ENCODE results near the gene NTN1. TPM values are rescaled to one million over a fixed set of nuclear protein-coding genes. Genes with fewer than 3 reads are reported as not detected.

Gene NTN1
- total RNA-seq, 2 experiments from 2014 or later: not detected

- Histone ChIP-seq H3K79me2 (ENCODE audit: insufficient read depth, low read depth, low read length) (no peaks in the 10 kb centered on the region), H3K4me3 (ENCODE audit: low read depth, low read length, poor library complexity, severe bottlenecking) (no peak overlapping the region), H3K36me3 (ENCODE audit: insufficient read depth, low read length) (no peaks in the 10 kb centered on the region), H4K20me1 (ENCODE audit: insufficient read depth, low read length) (no peaks in the 10 kb centered on the region), H3K9me3 (ENCODE audit: low read length) (no peaks in the 10 kb centered on the region), H3K27ac (ENCODE audit: low read depth, low read length, poor library complexity, severe bottlenecking) (no peak overlapping the region), H3K4me2 (ENCODE audit: low read length) (no peak overlapping the region), H2AFZ (ENCODE audit: low read length) (no peak overlapping the region), H3K4me1 (ENCODE audit: insufficient read depth, low read length, poor library complexity, severe bottlenecking) (no peaks in the 10 kb centered on the region), H3K9me2 (ENCODE audit: insufficient read depth, low read length) (no peaks in the 10 kb centered on the region)
- TF ChIP-seq EZH2phosphoT487 (IDR thresholded peaks at IDR 0.05; ENCODE audit: borderline replicate concordance, low read depth, low read length) (no peak), CTCF (conservative IDR thresholded peaks at IDR 0.05; ENCODE audit: low read length) (no peak)
- intact Hi-C loops (cut with micrococcal nuclease; ENCODE audit: unreplicated experiment): loop anchor here (10.0 kb wide), 1 partner anchor 61 kb away; no protein-coding TSS in a partner anchor
- ChIA-PET CTCF (ENCODE audit: unreplicated experiment) (no interaction called here), POLR2A (no interaction called here)
- DNase-seq (ENCODE audit: low spot score): no peak
- BruUV-seq (replicated peaks): no TSS peak
Measured at GRCh38 chr17:9023392-9024218, 2.3 kb downstream of the NTN1 start.

- H3K79me2 ChIP-seq (ENCODE audit: insufficient read depth, low read depth, low read length): no peaks in the 10 kb centered on the region
- CTCF ChIA-PET (ENCODE audit: unreplicated experiment): no interaction called here
- no peak overlapping the region for H3K4me3 ChIP-seq (ENCODE audit: low read depth, low read length, poor library complexity, severe bottlenecking)
- no peaks in the 10 kb centered on the region for H3K9me2 ChIP-seq (ENCODE audit: insufficient read depth, low read length)
- no peak for TF ChIP-seq EZH2phosphoT487 (IDR thresholded peaks at IDR 0.05; ENCODE audit: borderline replicate concordance, low read depth, low read length)
- no peak for TF ChIP-seq CTCF (conservative IDR thresholded peaks at IDR 0.05; ENCODE audit: low read length)
- intact Hi-C loops (cut with micrococcal nuclease; ENCODE audit: unreplicated experiment): loop anchor here (10.0 kb wide), 1 partner anchor 60 kb away; no protein-coding TSS in a partner anchor
- H3K9me3 ChIP-seq (ENCODE audit: low read length): no peaks in the 10 kb centered on the region
- no TSS peak for BruUV-seq (replicated peaks)
- no peak overlapping the region for H2AFZ ChIP-seq (ENCODE audit: low read length)
- H3K4me1 ChIP-seq (ENCODE audit: insufficient read depth, low read length, poor library complexity, severe bottlenecking): no peaks in the 10 kb centered on the region
- POLR2A ChIA-PET: no interaction called here
- no peaks in the 10 kb centered on the region for H4K20me1 ChIP-seq (ENCODE audit: insufficient read depth, low read length)
- H3K27ac ChIP-seq (ENCODE audit: low read depth, low read length, poor library complexity, severe bottlenecking): no peak overlapping the region
- no peak for DNase-seq (ENCODE audit: low spot score)
- H3K36me3 ChIP-seq (ENCODE audit: insufficient read depth, low read length): no peaks in the 10 kb centered on the region
- no peak overlapping the region for H3K4me2 ChIP-seq (ENCODE audit: low read length)
Measured at GRCh38 chr17:9024497-9024896, 3.2 kb downstream of the NTN1 start.

GRCh38 chr17:9026741-9027140 is 5.4 kb downstream of the NTN1 start:
- TF ChIP-seq EZH2phosphoT487 (IDR thresholded peaks at IDR 0.05; ENCODE audit: borderline replicate concordance, low read depth, low read length) (no peak), CTCF (conservative IDR thresholded peaks at IDR 0.05; ENCODE audit: low read length) (no peak)

More at GRCh38 chr17:9026741-9027140, 5.4 kb downstream of the NTN1 start:
- H3K27ac ChIP-seq (ENCODE audit: low read depth, low read length, poor library complexity, severe bottlenecking): no peak overlapping the region
- no peak overlapping the region for H3K4me3 ChIP-seq (ENCODE audit: low read depth, low read length, poor library complexity, severe bottlenecking)
- ChIA-PET CTCF (ENCODE audit: unreplicated experiment) (no interaction called here), POLR2A (no interaction called here)
- H2AFZ ChIP-seq (ENCODE audit: low read length): no peak overlapping the region
- no peaks in the 10 kb centered on the region for H4K20me1 ChIP-seq (ENCODE audit: insufficient read depth, low read length)
- H3K9me2 ChIP-seq (ENCODE audit: insufficient read depth, low read length): no peaks in the 10 kb centered on the region
- no TSS peak for BruUV-seq (replicated peaks)
- no peaks in the 10 kb centered on the region for H3K36me3 ChIP-seq (ENCODE audit: insufficient read depth, low read length)
- no peak overlapping the region for H3K4me2 ChIP-seq (ENCODE audit: low read length)
- no peaks in the 10 kb centered on the region for H3K79me2 ChIP-seq (ENCODE audit: insufficient read depth, low read depth, low read length)
- no peak for DNase-seq (ENCODE audit: low spot score)
- H3K9me3 ChIP-seq (ENCODE audit: low read length): no peaks in the 10 kb centered on the region
- intact Hi-C loops (cut with micrococcal nuclease; ENCODE audit: unreplicated experiment): loop anchor here (10.0 kb wide), 1 partner anchor 58 kb away; no protein-coding TSS in a partner anchor
- H3K4me1 ChIP-seq (ENCODE audit: insufficient read depth, low read length, poor library complexity, severe bottlenecking): no peaks in the 10 kb centered on the region

Data from OCI-LY7 (cell line).